T-helper 1 cell treated with Interleukin-12 subunit alpha and Interleukin-12 subunit beta and Interleukin-4 antibody, amounts not matched to agents 30 μg/mL and 1 μg/mL, for 36 hours (primary cell): ENCODE results near the gene ZKSCAN1.

Source experiments
- H3K27ac Mint-ChIP-seq: one replicate; pipeline ENCODE4 v1.8.0; 2021; ENCODE audit warnings: mild to moderate bottlenecking, mixed read lengths
- H3K27me3 Mint-ChIP-seq: one replicate; pipeline ENCODE4 v1.8.0; 2021; ENCODE audit warnings: low read depth, mixed read lengths
- H3K36me3 Mint-ChIP-seq: one replicate; pipeline ENCODE4 v1.8.0; 2021; ENCODE audit warnings: low read depth, mixed read lengths
- H3K4me1 Mint-ChIP-seq: one replicate; pipeline ENCODE4 v1.8.0; 2021; ENCODE audit warnings: low read depth, mixed read lengths
- H3K4me3 Mint-ChIP-seq: one replicate; pipeline ENCODE4 v1.8.0; 2021; ENCODE audit warnings: mild to moderate bottlenecking, moderate library complexity, mixed read lengths
- H3K9me3 Mint-ChIP-seq: one replicate; pipeline ENCODE4 v1.8.0; 2021; ENCODE audit warnings: mixed read lengths

ZKSCAN1 gene

GRCh38 chr7:100040575-100040974 is 25.2 kb downstream of the ZKSCAN1 start:
- peaks cover 18% of the 10 kb centered on the region for H3K4me1 Mint-ChIP-seq
- H3K4me3 Mint-ChIP-seq: no peak overlapping the region
- no peaks in the 10 kb centered on the region for H3K9me3 Mint-ChIP-seq
- peaks cover 20% of the 10 kb centered on the region for H3K36me3 Mint-ChIP-seq
- H3K27me3 Mint-ChIP-seq: no peaks in the 10 kb centered on the region
- H3K27ac Mint-ChIP-seq: peak overlapping the region; percentile 26

DNA sequence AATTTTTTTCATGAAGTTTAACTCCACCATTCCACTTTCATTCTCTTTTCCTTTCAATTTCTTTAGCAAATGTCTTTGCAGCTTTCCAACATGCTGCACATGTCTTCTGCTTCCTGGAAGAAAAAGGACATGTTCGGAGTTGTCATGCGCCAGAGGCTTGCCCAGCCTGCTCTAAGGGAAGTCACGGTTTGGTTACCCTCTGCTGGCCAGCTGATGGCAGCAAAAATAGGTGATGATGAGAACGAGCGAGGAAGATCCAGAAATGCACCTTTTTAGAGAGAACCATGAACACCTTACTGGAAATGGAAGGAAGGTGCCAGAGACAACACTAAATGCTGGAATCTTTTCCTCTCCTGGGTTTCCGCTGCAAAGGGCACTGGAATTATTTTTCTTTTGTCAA is 29.3 kb downstream of the ZKSCAN1 start:
- Mint-ChIP-seq H3K9me3 (no peaks in the 10 kb centered on the region), H3K4me1 (peaks cover 18% of the 10 kb centered on the region), H3K27ac (peak overlapping the region; percentile 3), H3K4me3 (no peak overlapping the region), H3K36me3 (peaks cover 2% of the 10 kb centered on the region), H3K27me3 (no peaks in the 10 kb centered on the region)

DNA sequence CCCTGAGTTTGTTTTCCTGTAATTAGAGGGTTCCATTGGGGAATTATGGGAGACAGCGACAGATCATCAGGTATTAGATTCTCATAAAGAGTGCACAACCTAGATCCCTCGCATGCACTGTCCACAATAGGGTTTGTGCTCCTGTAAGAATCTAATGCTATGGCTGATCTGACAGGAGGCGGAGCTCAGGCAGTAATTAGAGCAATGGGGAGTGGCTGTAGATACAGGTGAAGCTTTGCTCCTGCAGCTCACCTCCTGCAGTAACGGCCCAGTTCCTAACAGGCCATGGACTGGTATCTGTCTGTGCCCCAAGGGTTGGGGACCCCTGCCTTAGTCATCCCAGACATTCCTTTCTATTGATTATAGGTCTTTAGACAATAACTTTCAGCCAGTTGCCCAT is 33.3 kb downstream of the ZKSCAN1 start:
- H3K4me3 Mint-ChIP-seq: peak overlapping the region; percentile 35
- no peaks in the 10 kb centered on the region for H3K36me3 Mint-ChIP-seq
- H3K9me3 Mint-ChIP-seq: no peaks in the 10 kb centered on the region
- H3K27ac Mint-ChIP-seq: peak overlapping the region; percentile 15
- peaks cover 17% of the 10 kb centered on the region for H3K4me1 Mint-ChIP-seq
- H3K27me3 Mint-ChIP-seq: no peaks in the 10 kb centered on the region

DNA sequence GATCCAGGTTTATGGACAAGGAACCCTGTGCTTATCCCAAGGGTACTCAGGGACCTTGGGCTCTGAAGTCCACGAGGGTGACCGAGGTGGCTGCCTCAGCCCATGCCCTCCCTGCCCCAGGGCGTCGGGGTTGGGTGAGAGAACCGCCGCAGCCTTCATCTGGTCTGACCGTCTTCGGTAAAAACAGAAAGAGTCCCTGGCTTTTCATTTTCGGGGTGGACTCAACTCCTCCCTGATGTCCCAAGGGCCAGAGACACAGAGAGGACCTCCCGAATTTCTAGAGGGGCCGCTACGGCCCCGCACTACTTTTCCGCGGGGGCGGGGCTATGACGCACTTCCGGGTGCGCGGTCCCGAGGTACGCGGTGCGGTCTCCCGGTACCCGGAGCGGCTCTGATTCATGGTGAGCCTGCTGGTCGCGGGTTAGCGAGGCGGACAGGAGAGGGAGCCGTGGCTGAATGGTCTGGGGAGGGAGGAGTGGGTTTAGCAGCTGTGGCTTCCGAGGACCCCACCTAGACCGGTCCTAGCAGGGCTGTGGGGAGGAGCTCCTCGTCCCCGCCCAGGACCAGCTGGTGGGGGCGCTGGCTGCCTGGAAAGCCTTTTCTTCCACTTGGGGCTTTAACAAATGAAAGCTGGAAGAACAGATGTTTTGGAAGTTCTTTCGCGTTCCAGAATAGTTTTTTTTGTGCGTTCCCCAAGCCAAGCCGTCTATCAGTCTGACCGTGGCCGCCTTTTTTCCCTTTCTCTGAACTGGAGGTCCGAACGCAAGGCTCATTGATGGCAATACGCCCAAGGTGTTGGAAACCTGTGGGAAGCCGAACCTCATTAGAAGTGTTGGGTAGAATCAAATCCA is 34.3 kb downstream of the ZKSCAN1 start, which contains the start of gene ZSCAN21:
Gene ZSCAN21 (plus strand): TSS at position 334 of the 851 bp plus-strand sequence. CDS start 7,233 bp downstream, outside the sequence.
- Mint-ChIP-seq H3K4me1 (peaks cover 13% of the 10 kb centered on the region), H3K27ac (peak within 1 kb of the TSS; percentile 90), H3K36me3 (no peaks in the 10 kb centered on the region), H3K9me3 (no peaks in the 10 kb centered on the region), H3K4me3 (peak within 1 kb of the TSS; percentile 90), H3K27me3 (no peaks in the 10 kb centered on the region)

DNA sequence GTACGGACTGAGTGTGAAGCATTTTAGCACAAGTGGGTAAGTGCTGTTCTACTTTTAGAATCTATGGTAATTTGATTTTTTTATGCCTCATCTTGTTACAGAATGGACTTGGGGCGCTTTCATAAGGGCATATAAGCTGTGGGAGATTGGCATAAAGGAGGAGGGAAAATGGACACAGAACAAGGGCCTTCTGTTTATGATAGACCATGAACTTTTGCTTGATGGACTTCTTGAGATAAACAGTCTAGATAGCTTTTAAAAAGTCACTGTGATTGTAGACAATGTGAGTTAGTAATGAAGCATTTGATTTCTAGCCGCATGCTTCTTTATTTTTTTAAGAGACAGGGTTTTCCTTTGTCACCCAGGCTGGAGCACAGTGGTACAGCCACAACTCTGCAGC is 36.2 kb downstream of the ZKSCAN1 start:
- Mint-ChIP-seq H3K27me3 (no peaks in the 10 kb centered on the region), H3K4me3 (peak overlapping the region; percentile 52), H3K27ac (peak overlapping the region; percentile 22), H3K9me3 (no peaks in the 10 kb centered on the region), H3K4me1 (peaks cover 12% of the 10 kb centered on the region), H3K36me3 (no peaks in the 10 kb centered on the region)

- H3K27me3 Mint-ChIP-seq: no peaks in the 10 kb centered on the region
- peaks cover 2% of the 10 kb centered on the region for H3K36me3 Mint-ChIP-seq
- no peak overlapping the region for H3K27ac Mint-ChIP-seq
- no peaks in the 10 kb centered on the region for H3K9me3 Mint-ChIP-seq
- no peak overlapping the region for H3K4me3 Mint-ChIP-seq
- H3K4me1 Mint-ChIP-seq: peaks cover 12% of the 10 kb centered on the region
These were observed 37.8 kb downstream of the ZKSCAN1 start for GRCh38 chr7:100053215-100053614.

GRCh38 chr7:100057006-100057405 is 41.6 kb downstream of the ZKSCAN1 start:
- Mint-ChIP-seq H3K27me3 (no peaks in the 10 kb centered on the region), H3K4me3 (no peak overlapping the region), H3K4me1 (peaks cover 4% of the 10 kb centered on the region), H3K9me3 (no peaks in the 10 kb centered on the region), H3K27ac (no peak overlapping the region), H3K36me3 (peaks cover 17% of the 10 kb centered on the region)

DNA sequence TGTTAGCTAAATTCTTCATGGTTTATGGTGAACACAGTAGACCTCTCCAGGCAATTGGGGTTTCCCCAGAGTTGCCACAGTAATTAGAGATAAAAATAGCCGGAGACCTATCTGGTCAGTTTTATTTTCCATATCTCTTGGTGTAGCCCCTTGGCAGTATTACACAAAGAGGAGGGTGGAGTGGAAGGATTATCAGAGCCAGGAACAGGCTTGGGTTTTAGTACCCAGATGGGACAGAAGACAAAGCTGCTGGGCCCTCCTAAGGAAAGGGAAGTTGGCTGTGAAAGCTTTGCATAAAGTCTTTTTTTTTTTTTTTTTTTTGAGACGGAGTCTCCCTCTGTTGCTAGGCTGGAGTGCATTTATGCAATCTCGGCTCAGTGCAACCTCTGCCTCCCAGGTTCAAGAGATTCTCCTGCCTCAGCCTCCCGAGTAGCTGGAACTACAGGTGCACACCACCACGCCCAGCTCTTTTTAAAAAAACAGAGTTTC is 43.9 kb downstream of the ZKSCAN1 start:
- H3K36me3 Mint-ChIP-seq: peaks cover 28% of the 10 kb centered on the region
- H3K27me3 Mint-ChIP-seq: no peaks in the 10 kb centered on the region
- peaks cover 2% of the 10 kb centered on the region for H3K4me1 Mint-ChIP-seq
- H3K9me3 Mint-ChIP-seq: no peaks in the 10 kb centered on the region
- no peak overlapping the region for H3K27ac Mint-ChIP-seq
- no peak overlapping the region for H3K4me3 Mint-ChIP-seq

DNA sequence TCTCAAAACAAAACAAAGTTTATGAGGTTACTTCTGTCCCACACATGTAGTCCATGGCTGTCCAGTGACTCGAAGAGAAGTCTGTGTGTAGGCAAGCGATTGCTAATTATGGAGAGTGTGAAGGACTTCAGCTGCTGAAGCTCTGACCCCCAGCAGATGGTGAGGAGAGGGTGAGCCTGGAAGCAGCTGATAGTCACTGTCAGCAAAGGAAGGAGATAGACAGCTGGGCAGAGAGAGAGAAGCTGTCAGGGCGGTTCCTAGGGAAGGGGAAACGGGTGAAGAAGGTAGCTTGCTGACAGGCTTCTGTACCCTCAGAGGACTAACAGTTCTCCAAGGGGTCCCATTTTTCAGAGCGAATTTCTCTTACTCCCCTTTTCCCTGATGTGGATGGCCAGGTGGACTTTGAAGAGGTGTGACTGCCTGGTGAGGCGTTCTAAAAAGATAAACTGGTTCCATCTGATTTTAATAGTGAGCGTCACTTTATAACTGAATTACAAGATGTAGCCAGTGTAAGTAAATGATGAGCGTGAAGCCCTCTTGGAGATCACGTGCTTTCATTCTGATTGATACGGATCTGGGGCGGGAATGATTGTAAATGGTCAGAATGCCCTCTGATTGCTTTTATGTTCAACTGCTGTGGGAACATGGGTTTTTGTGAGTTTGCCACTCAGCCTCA is 46.3 kb downstream of the ZKSCAN1 start:
- Mint-ChIP-seq H3K27ac (no peak overlapping the region), H3K4me3 (no peak overlapping the region), H3K9me3 (no peaks in the 10 kb centered on the region), H3K27me3 (no peaks in the 10 kb centered on the region), H3K36me3 (peaks cover 34% of the 10 kb centered on the region), H3K4me1 (peaks cover 2% of the 10 kb centered on the region)

GRCh38 chr7:100063376-100063775 is 48.0 kb downstream of the ZKSCAN1 start:
- no peak overlapping the region for H3K4me3 Mint-ChIP-seq

GRCh38 chr7:100064162-100064561 is 48.8 kb downstream of the ZKSCAN1 start:
- H3K27me3 Mint-ChIP-seq: no peaks in the 10 kb centered on the region
- no peak overlapping the region for H3K4me3 Mint-ChIP-seq
- H3K4me1 Mint-ChIP-seq: peaks cover 2% of the 10 kb centered on the region
- H3K36me3 Mint-ChIP-seq: peaks cover 39% of the 10 kb centered on the region
- no peak overlapping the region for H3K27ac Mint-ChIP-seq
- no peaks in the 10 kb centered on the region for H3K9me3 Mint-ChIP-seq

More at GRCh38 chr7:100063376-100063775, 48.0 kb downstream of the ZKSCAN1 start:
- Mint-ChIP-seq H3K4me1 (peaks cover 2% of the 10 kb centered on the region), H3K36me3 (peaks cover 41% of the 10 kb centered on the region), H3K9me3 (no peaks in the 10 kb centered on the region), H3K27me3 (no peaks in the 10 kb centered on the region), H3K27ac (no peak overlapping the region)

GRCh38 chr7:100065452-100066186 is 50.2 kb downstream of the ZKSCAN1 start:
- H3K4me1 Mint-ChIP-seq: peaks cover 2% of the 10 kb centered on the region
- H3K27me3 Mint-ChIP-seq: no peaks in the 10 kb centered on the region
- H3K36me3 Mint-ChIP-seq: peaks cover 48% of the 10 kb centered on the region
- no peak overlapping the region for H3K4me3 Mint-ChIP-seq
- no peak overlapping the region for H3K27ac Mint-ChIP-seq
- H3K9me3 Mint-ChIP-seq: peaks cover under 1% of the 10 kb centered on the region

- Mint-ChIP-seq H3K27me3 (no peaks in the 10 kb centered on the region), H3K27ac (no peak overlapping the region), H3K9me3 (peaks cover 14% of the 10 kb centered on the region), H3K36me3 (peaks cover 54% of the 10 kb centered on the region), H3K4me3 (no peak overlapping the region), H3K4me1 (no peaks in the 10 kb centered on the region)
These were observed 51.6 kb downstream of the ZKSCAN1 start for GRCh38 chr7:100066953-100067352.

GRCh38 chr7:100069991-100070390 is 54.6 kb downstream of the ZKSCAN1 start:
- Mint-ChIP-seq H3K36me3 (peaks cover 65% of the 10 kb centered on the region), H3K9me3 (peaks cover 30% of the 10 kb centered on the region), H3K27me3 (no peaks in the 10 kb centered on the region), H3K27ac (no peak overlapping the region), H3K4me3 (no peak overlapping the region), H3K4me1 (no peaks in the 10 kb centered on the region)
